ENCODE results near the gene GLRX2.

GLRX2 gene

DNA sequence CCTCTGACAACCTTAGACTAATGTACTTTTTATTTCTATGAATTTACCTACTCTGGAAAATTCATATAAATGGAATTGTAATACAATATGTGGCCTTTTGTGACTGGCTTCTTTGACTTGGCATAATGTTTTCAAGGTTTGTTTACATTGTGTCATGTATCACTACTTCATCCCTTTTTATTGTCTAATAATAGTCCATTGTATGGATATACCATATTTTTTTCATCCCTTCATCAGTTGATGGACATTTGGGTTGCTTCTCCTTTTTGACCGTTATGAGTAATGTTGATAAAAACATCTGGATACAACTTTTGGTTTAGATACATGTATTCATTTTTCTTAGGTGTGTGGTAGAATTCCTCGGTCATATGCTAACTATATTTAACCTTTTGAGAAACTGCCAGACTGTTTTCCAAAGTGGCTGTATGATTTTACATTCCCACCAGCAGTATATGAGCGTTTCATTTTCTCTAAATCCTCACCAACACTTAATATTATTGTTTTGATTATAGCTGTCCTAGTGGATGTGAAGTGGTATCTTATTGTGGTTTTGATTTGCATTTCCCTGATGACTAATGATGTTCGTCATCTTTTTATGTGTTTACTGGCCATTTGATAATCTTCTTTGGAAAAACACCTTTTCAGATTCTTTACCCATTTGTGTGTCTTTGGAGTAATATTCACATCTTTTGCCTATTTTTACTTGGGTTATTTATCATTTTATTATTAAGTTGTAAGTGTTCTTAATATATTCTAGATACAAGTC, 42.3 kb downstream of the GLRX2 start:
- H3K4me3 ChIP-seq (ENCODE audit: control insufficient read depth, low read depth, low read length), result no peak overlapping the region
- TF ChIP-seq, protein P1, sequence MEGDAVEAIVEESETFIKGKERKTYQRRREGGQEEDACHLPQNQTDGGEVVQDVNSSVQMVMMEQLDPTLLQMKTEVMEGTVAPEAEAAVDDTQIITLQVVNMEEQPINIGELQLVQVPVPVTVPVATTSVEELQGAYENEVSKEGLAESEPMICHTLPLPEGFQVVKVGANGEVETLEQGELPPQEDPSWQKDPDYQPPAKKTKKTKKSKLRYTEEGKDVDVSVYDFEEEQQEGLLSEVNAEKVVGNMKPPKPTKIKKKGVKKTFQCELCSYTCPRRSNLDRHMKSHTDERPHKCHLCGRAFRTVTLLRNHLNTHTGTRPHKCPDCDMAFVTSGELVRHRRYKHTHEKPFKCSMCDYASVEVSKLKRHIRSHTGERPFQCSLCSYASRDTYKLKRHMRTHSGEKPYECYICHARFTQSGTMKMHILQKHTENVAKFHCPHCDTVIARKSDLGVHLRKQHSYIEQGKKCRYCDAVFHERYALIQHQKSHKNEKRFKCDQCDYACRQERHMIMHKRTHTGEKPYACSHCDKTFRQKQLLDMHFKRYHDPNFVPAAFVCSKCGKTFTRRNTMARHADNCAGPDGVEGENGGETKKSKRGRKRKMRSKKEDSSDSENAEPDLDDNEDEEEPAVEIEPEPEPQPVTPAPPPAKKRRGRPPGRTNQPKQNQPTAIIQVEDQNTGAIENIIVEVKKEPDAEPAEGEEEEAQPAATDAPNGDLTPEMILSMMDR (conservative IDR thresholded peaks at IDR 0.05; ENCODE audit: control insufficient read depth, insufficient read depth, low read depth, low read length), result no peak
- peak; percentile 46 for DNase-seq (ENCODE audit: low read depth)

DNA sequence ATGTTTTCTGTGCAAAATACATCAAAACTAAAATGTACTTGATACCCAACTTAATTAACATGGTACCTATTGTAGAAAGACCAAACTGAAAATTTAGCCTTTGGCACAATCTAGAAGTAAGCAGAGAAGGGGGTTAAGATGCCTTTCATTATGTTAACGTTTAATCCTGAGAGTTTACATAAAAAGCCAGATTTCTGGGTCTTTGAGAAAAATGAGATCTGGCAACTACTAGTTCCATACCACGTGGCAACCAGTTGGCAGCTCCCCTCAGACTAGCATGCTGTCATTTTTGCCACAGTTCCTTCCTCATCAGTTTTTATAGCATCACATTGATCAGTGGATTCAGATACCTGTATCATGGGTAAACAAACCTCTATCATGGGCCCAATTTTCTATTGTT, 44.3 kb downstream of the GLRX2 start:
- TF ChIP-seq, protein P1 (conservative IDR thresholded peaks at IDR 0.05; ENCODE audit: control insufficient read depth, insufficient read depth, low read depth, low read length), result no peak
- H3K4me3 ChIP-seq (ENCODE audit: control insufficient read depth, low read depth, low read length), result peak overlapping the region; percentile 95
- peak; percentile 42 for DNase-seq (ENCODE audit: low read depth)

DNA sequence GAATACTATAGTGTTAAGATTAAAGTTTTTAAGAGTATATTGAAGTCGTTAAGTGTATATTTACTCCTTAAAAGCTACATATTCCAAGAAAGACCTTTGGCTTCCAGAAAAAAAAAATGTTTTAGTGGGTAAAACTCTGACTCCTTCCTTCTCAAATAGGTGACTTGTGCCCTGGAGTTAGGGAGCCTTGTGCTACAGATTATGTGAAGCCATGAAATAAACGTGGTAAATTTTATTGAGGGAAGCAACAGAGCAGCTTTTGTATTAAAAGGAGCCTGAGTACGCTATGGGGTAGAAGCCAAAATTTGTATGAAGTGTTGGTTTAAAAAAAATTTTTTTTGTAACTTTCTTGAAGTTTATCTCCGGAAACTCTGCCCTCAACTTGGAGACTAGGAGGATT, 44.8 kb downstream of the GLRX2 start:
- H3K4me3 ChIP-seq (ENCODE audit: control insufficient read depth, low read depth, low read length), result peak overlapping the region; percentile 95
- peak; percentile 11 for DNase-seq (ENCODE audit: low read depth)
- TF ChIP-seq, protein P1 (conservative IDR thresholded peaks at IDR 0.05; ENCODE audit: control insufficient read depth, insufficient read depth, low read depth, low read length), result no peak

DNA sequence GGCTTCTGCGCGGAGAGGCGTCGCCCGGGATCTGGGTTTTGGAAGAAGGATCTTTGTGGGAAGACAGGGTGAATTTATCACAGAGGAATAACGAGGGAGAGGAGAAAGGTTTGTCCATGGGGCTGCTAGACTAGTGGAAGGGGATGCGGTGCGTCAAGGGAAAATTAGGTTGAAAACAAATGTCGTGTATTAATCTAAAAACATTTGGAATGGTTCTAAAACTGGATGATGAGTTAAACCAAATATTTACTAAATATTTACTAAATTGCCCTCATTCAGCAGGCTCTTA, 45.2 kb downstream of the GLRX2 start:
- DNase-seq (ENCODE audit: low read depth), result no peak
- peak overlapping the region; percentile 95 for H3K4me3 ChIP-seq (ENCODE audit: control insufficient read depth, low read depth, low read length)
- TF ChIP-seq, protein P1 (conservative IDR thresholded peaks at IDR 0.05; ENCODE audit: control insufficient read depth, insufficient read depth, low read depth, low read length), result no peak

DNA sequence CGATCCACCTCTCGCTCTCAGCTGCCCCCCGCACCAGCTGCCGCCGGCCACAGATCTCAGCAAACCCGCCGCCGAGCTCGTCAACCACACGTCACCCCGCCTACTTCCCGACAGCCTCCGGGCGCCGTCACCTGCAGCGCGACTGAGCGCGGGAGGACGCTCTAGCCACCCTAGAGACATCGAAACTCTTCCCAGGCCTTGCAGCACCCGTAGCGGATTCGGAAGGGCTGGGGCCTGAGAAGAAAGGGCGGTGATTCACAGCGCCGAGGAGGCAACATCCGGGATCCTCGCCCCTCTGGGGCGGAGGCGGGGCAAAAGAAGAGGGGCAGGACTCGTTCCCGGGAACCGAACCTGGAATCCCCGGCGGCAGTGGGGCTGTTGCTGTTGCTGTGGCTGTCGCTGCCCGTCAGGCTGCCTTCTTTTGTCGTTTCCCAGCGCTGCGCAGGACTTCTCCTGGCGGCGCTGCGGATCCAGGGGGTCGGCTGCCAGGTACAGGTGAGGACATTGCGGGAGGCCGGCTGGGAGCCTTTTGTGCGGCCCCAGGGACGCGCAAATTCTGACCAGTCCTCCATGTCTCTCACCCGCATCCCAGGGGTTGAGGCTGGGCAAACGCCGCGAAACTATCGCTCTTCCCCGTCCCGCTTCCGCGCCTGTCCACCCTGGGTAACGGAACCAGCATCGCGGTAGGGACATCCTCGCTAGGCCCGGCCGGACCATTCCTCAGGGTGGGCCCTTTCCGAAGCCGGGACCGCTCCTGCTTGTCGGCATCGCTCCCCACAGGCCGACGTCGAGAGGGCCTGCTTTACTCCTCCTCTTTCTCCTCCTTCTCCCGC, 45.7 kb downstream of the GLRX2 start, which contains the start of the genes RO60 and UCHL5:
Gene RO60 (plus strand): TSS at position 331 of the 833 bp plus-strand sequence. CDS start 9,443 bp downstream, outside the sequence.
Gene UCHL5 (minus strand): TSS at position 79 of the 833 bp plus-strand sequence. CDS start 100 bp downstream, outside the sequence.
- TF ChIP-seq, protein P1 (conservative IDR thresholded peaks at IDR 0.05; ENCODE audit: control insufficient read depth, insufficient read depth, low read depth, low read length), result no peak
- peak within 1 kb of the TSS; percentile 95 for H3K4me3 ChIP-seq (ENCODE audit: control insufficient read depth, low read depth, low read length)
- peak; percentile 98 for DNase-seq (ENCODE audit: low read depth)

DNA sequence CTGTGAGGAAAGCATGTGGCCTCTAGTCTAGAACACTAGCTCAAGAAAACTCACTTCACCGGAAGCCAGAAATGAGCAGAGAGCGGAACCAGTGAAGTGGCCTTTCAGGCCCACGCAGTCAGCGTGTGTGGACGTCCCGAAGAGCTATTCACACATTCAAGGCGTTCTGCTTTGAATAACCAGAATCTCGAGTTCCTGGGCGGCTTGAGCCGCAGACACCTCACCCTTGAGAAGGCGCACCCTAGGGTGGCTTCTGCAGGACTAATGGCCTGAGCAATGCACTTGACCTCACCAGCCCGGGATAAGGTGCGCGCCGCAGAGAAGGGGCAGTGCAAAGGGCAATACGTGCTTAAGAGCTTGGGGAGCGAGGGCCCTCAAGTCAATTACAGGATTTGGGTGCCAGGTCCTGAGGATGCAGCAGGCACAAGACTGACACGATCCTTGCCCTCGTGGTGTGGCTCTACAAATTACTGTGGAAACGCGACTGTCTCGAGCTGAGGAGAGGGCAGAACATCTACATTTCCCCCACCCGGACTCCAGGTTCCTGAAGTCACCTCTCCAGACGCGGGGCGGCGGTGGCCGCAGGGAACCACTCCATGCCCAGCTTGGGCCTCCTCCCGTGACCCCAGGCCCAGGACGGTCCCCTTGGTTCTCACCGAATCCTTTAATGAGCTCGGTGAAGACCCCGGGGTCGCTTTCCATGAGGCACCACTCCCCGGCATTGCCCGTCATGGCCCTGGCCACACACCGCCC, 46.5 kb downstream of the GLRX2 start:
- peak overlapping the region; percentile 95 for H3K4me3 ChIP-seq (ENCODE audit: control insufficient read depth, low read depth, low read length)
- DNase-seq (ENCODE audit: low read depth), result peak; percentile 59
- TF ChIP-seq, protein P1 (conservative IDR thresholded peaks at IDR 0.05; ENCODE audit: control insufficient read depth, insufficient read depth, low read depth, low read length), result no peak
